Lung (tissue), 12 donors: ENCODE data around the gene RAMP1. TPM values are rescaled to one million over a fixed set of nuclear protein-coding genes. Genes with fewer than 3 reads are reported as not detected.

Source experiments
- ATAC-seq: fragments of 200-7000 bp; cut with Tn5 transposase; one replicate; pipeline ENCODE4 v1.9.1; 2020; ENCODE audit warnings: moderate number of reproducible peaks; ENCODE audit not compliant: insufficient read depth, low FRiP score
- DNase-seq, 3 donors: peaks; one replicate each; pipeline ENCODE4 v3.0.0-alpha.2; 2013 to 2017
- H3K27ac ChIP-seq, 2 donors: one replicate each; pipeline ENCODE4 v1.5.1; 2013; ENCODE audit warnings: mild to moderate bottlenecking in 2 of 2, moderate library complexity in 2 of 2, control low read depth in 1 of 2, inconsistent platforms in 1 of 2, low read depth in 1 of 2, low read length in 1 of 2
- H3K27me3 ChIP-seq, 3 donors: one replicate each; pipeline ENCODE4 v1.5.1; 2013; ENCODE audit warnings: low read length in 2 of 3; ENCODE audit not compliant: control insufficient read depth in 3 of 3, insufficient read depth in 3 of 3
- H3K36me3 ChIP-seq, 4 donors: one replicate each; pipeline ENCODE4 v1.5.1; 2013; ENCODE audit warnings: low read length in 4 of 4, mild to moderate bottlenecking in 1 of 4, moderate library complexity in 1 of 4; ENCODE audit not compliant: control insufficient read depth in 4 of 4, insufficient read depth in 4 of 4
- H3K4me1 ChIP-seq, 5 donors: one replicate each; pipeline ENCODE4 v1.5.1; 2013; ENCODE audit warnings: low read length in 5 of 5, mild to moderate bottlenecking in 2 of 5, moderate library complexity in 1 of 5; ENCODE audit not compliant: control insufficient read depth in 5 of 5, insufficient read depth in 5 of 5
- H3K4me3 ChIP-seq: one replicate; pipeline ENCODE4 v1.5.1; 2013; ENCODE audit warnings: mild to moderate bottlenecking, control low read depth, moderate library complexity
- H3K9ac ChIP-seq, 2 donors: one replicate each; pipeline ENCODE4 v1.5.1; 2013; ENCODE audit warnings: low read length in 2 of 2, control low read depth in 1 of 2; ENCODE audit not compliant: insufficient read depth in 1 of 2
- H3K9me3 ChIP-seq, 4 donors: one replicate each; pipeline ENCODE4 v1.5.1; 2013; ENCODE audit warnings: low read length in 3 of 4, mild to moderate bottlenecking in 1 of 4, moderate library complexity in 1 of 4; ENCODE audit not compliant: control insufficient read depth in 4 of 4, insufficient read depth in 3 of 4
- CTCF ChIP-seq: IDR thresholded peaks from 2 replicates; pipeline ENCODE4 v1.5.1; 2012; ENCODE audit warnings: mild to moderate bottlenecking; ENCODE audit errors: control extremely low read depth, extremely low read depth
- WGBS, 2 donors: extraction: QIAGEN DNeasy Blood & Tissue Kit; methylation state at CpG; one replicate each; pipeline ENCODE4 v1.1.7; 2013; 5-methylcytosine and 5-hydroxymethylcytosine counted together
- polyA plus RNA-seq, 2 donors: library from polyadenylated mRNA; stranded (reverse); fragments of 200-250 nt; gene quantifications; one replicate each; pipeline ENCODE4 v1.2.1, GENCODE V29; 2013
- total RNA-seq, 2 donors: library from RNA; depleted of rRNA in 1 of 2; stranded (reverse); fragments of >200 nt in 1 of 2; gene quantifications; one replicate each; pipeline ENCODE4 v1.2.1, GENCODE V29; 2014 to 2021
- donor health status: control.
- donor health status: control.
- donor health status: Bipolar disorder and iron deficiency.
- donor health status: healthy.
- donor health status: DM: yes; HTN: yes; CAD: no.

RAMP1 gene
- total and polyA plus RNA-seq, 4 donors, result 10.5 to 26.1 (median 12.6) TPM

GRCh38 chr2:237824085-237824484 is 35.3 kb upstream of the RAMP1 start:
- Histone ChIP-seq H3K4me1 (no peaks in the 10 kb centered on the region), H3K27ac (no peak overlapping the region), H3K9me3 (no peaks in the 10 kb centered on the region), H3K36me3 (no peaks in the 10 kb centered on the region), H3K9ac (no peak overlapping the region), H3K4me3 (no peak overlapping the region), H3K27me3 (peaks cover 0 to 3% (median 0%) of the 10 kb centered on the region in 3 donors)
- WGBS, 2 donors, result 90 to 94% methylated on average over 6 of the region's 6 CpGs
- DNase-seq (no peak), ATAC-seq (no peak)
- no peak for TF ChIP-seq CTCF

GRCh38 chr2:237827421-237827987 is 31.9 kb upstream of the RAMP1 start:
- no peak for DNase-seq
- no peaks in the 10 kb centered on the region for H3K9me3 ChIP-seq
- H3K27me3 ChIP-seq, result peaks cover 0 to 3% (median 0%) of the 10 kb centered on the region in 3 donors
- no peak for TF ChIP-seq CTCF
- H3K9ac ChIP-seq, result no peak overlapping the region
- no peak for ATAC-seq
- 75 to 87% methylated on average over 3 of the region's 3 CpGs for WGBS, 2 donors
- H3K4me1 ChIP-seq, result no peaks in the 10 kb centered on the region
- no peak overlapping the region for H3K4me3 ChIP-seq
- H3K27ac ChIP-seq, result no peak overlapping the region
- H3K36me3 ChIP-seq, result no peaks in the 10 kb centered on the region

- H3K9ac ChIP-seq, result no peak overlapping the region
- no peaks in the 10 kb centered on the region for H3K4me1 ChIP-seq
- no peak for TF ChIP-seq CTCF
- peaks cover 0 to 2% (median 0%) of the 10 kb centered on the region in 4 donors for H3K36me3 ChIP-seq
- no peak for ATAC-seq
- H3K27me3 ChIP-seq, result no peaks in the 10 kb centered on the region
- DNase-seq, result no peak
- H3K27ac ChIP-seq, result no peak overlapping the region
- no peak overlapping the region for H3K4me3 ChIP-seq
- H3K9me3 ChIP-seq, result no peaks in the 10 kb centered on the region
- WGBS, 2 donors, result 96 to 97% methylated on average over 2 of the region's 2 CpGs
Observed at GRCh38 chr2:237830522-237830921, 28.9 kb upstream of the RAMP1 start.

- no peaks in the 10 kb centered on the region for H3K9me3 ChIP-seq
- no peak overlapping the region for H3K4me3 ChIP-seq
- DNase-seq (no peak), ATAC-seq (no peak)
- H3K27ac ChIP-seq, result no peak overlapping the region
- no peak overlapping the region for H3K9ac ChIP-seq
- 95 to 98% methylated on average over 1 of the region's 1 CpG for WGBS, 2 donors
- peaks cover 0 to 2% (median 0%) of the 10 kb centered on the region in 4 donors for H3K36me3 ChIP-seq
- TF ChIP-seq CTCF, result no peak
- no peaks in the 10 kb centered on the region for H3K4me1 ChIP-seq
- H3K27me3 ChIP-seq, result no peaks in the 10 kb centered on the region
Observed at GRCh38 chr2:237833546-237833945, 25.9 kb upstream of the RAMP1 start.
